Gastroesophageal sphincter (tissue), 3 donors: ENCODE data around the gene PUSL1.

Experiments used
- POLR2A ChIP-seq, 2 donors: fragments of 450-650 bp; IDR thresholded peaks; one replicate each; pipeline ENCODE4 v1.6.1; 2017; ENCODE audit warnings: antibody characterized with exemption in 2 of 2, mild to moderate bottlenecking in 2 of 2, moderate library complexity in 1 of 2
- TF ChIP-seq, protein P1 (sequence below), 4 experiments: fragments of 200-600 bp in 2 of 4; fragments of 450-650 bp in 2 of 4; sonication (generic) in 1 of 4; IDR thresholded peaks; one replicate each; pipeline ENCODE4 v1.5.1; 2017 to 2019; ENCODE audit warnings: antibody characterized with exemption in 4 of 4, mild to moderate bottlenecking in 2 of 4, moderate library complexity in 2 of 4

DNA sequence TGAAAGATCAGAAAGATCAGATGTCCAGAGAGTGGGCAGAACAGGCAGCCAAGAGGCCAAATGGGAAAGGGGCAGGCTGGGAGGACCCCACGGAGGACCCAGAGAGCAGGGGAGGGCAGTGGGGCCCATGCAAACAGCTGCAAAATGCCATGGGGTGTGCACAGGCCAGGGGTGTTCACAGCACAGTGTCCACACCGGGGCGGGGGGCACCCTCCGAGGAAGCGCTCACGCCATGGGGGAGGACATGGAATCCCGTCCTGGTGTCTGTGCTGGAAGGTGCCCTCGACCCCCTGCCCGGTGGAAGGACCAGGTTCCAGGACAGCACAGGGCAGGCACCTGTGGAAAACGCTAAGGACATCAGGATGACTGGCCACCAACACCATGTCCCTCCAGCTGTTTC, 14.6 kb downstream of the PUSL1 start:
- TF ChIP-seq, protein P1, sequence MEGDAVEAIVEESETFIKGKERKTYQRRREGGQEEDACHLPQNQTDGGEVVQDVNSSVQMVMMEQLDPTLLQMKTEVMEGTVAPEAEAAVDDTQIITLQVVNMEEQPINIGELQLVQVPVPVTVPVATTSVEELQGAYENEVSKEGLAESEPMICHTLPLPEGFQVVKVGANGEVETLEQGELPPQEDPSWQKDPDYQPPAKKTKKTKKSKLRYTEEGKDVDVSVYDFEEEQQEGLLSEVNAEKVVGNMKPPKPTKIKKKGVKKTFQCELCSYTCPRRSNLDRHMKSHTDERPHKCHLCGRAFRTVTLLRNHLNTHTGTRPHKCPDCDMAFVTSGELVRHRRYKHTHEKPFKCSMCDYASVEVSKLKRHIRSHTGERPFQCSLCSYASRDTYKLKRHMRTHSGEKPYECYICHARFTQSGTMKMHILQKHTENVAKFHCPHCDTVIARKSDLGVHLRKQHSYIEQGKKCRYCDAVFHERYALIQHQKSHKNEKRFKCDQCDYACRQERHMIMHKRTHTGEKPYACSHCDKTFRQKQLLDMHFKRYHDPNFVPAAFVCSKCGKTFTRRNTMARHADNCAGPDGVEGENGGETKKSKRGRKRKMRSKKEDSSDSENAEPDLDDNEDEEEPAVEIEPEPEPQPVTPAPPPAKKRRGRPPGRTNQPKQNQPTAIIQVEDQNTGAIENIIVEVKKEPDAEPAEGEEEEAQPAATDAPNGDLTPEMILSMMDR (IDR thresholded peaks at IDR 0.05), result no peak
- no peak for TF ChIP-seq POLR2A (IDR thresholded peaks at IDR 0.05)
